Measurements from ENCODE around the gene PALD1. TPM values are rescaled to one million over a fixed set of nuclear protein-coding genes. Genes with fewer than 3 reads are reported as not detected.

The PALD1 gene
- total RNA-seq, 4 donors from 2014 or later = 6.2 to 12.1 (median 7.7) TPM

DNA sequence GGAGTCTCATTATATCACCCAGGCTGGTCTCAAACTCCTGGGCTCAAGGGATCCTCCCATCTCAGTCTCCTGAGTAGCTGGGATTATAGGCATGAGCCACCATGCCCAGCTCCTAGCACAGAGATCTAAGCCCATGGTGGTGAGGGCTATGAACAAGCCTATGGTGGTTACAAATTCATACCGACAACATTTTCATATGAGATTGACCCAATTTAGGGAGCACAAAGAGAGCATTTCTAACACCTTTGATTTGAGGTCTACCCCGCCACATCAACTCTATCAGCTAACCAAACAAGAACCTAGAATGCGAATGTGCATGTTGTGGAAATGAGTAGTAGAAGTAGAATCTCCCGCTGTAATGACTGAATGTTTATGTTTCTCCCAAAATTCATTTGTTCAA is 138.2 kb downstream of the PALD1 start:
- no peaks in the 10 kb centered on the region for H3K9me3 ChIP-seq
- no peaks in the 10 kb centered on the region for H3K4me1 ChIP-seq
- TF ChIP-seq POLR2A (IDR thresholded peaks at IDR 0.05) = no peak
- TF ChIP-seq, protein P1, sequence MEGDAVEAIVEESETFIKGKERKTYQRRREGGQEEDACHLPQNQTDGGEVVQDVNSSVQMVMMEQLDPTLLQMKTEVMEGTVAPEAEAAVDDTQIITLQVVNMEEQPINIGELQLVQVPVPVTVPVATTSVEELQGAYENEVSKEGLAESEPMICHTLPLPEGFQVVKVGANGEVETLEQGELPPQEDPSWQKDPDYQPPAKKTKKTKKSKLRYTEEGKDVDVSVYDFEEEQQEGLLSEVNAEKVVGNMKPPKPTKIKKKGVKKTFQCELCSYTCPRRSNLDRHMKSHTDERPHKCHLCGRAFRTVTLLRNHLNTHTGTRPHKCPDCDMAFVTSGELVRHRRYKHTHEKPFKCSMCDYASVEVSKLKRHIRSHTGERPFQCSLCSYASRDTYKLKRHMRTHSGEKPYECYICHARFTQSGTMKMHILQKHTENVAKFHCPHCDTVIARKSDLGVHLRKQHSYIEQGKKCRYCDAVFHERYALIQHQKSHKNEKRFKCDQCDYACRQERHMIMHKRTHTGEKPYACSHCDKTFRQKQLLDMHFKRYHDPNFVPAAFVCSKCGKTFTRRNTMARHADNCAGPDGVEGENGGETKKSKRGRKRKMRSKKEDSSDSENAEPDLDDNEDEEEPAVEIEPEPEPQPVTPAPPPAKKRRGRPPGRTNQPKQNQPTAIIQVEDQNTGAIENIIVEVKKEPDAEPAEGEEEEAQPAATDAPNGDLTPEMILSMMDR (IDR thresholded peaks at IDR 0.05) = no peak
- H3K36me3 ChIP-seq = no peaks in the 10 kb centered on the region
- no peak overlapping the region for H3K4me3 ChIP-seq
- DNase-seq (ENCODE audit: low spot score in 2 of 2) = no peak
- peaks cover 6% of the 10 kb centered on the region for H3K27me3 ChIP-seq
- no peak overlapping the region for H3K27ac ChIP-seq
- WGBS = 90% methylated on average over 4 of the region's 4 CpGs

Other genes starting within 250 kb of the PALD1 start
- gene PPA1, start 245.3 kb upstream of the PALD1 start, total RNA-seq = 100 to 1,000 TPM in 3 of 4 donors, 10 to 100 TPM in 1; 61.5 to 137 (median 118) TPM
- gene NPFFR1, start 194.8 kb upstream of the PALD1 start, total RNA-seq = under 1 TPM; 0.08 to 0.53 (median 0.23) TPM
- 1 to 10 TPM; 2.4 to 6.5 (median 2.8) TPM for gene LRRC20, start 96.1 kb upstream of the PALD1 start, total RNA-seq
- 10 to 100 TPM; 71.7 to 91.6 (median 77.1) TPM for gene EIF4EBP2, start 74.6 kb upstream of the PALD1 start, total RNA-seq
- gene NODAL, start 37.1 kb upstream of the PALD1 start, total RNA-seq = not detected
- gene PRF1, start 124.0 kb downstream of the PALD1 start, total RNA-seq = 1 to 10 TPM in 1 of 4 donors, under 1 TPM in 2, not detected in 1; 0.34 to 2.5 (median 0.70) TPM
- gene ADAMTS14, start 193.7 kb downstream of the PALD1 start, total RNA-seq = under 1 TPM; 0.15 to 0.51 (median 0.40) TPM

Measured in suprapubic skin (tissue), 4 donors.